ENCODE measurements around the gene RHOJ. TPM values are rescaled to one million over a fixed set of nuclear protein-coding genes. Genes with fewer than 3 reads are reported as not detected.

RHOJ gene
- total and polyA plus RNA-seq, 2 of the 8 experiments (the other 6 are each of a cell fraction or from before 2014, with no cell fraction given): 0.11 TPM; not detected in 1

DNA sequence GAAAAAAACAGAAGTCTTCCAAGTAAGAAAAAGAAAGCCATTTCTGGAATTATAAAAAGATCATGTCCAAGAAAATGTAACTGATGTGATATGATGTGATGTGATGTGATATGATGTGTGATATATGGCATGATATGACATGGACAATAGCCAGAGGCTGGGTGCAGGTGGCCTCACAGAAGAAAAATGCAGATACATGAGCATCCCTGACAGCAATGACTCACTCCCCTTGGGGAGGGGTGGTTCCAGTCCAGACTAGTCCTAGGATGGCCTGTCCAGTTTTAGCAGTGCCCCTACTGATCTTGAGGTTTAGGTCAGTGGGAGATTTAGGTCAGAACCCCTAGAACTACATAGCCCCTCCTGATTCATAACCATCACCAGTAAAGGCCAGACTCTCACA lies 3.5 kb upstream of the RHOJ start:
- Histone ChIP-seq H3K36me3 (ENCODE audit: control insufficient read depth in 2 of 4, insufficient read depth in 4 of 4, low read length in 3 of 4) (no peaks in the 10 kb centered on the region), H3K9ac (replicated peaks in 1 of 4; ENCODE audit: extremely low read depth in 1 of 4, low read depth in 3 of 4, low read length in 3 of 4) (no peak overlapping the region), H3K4me3 (ENCODE audit: extremely low read depth in 1 of 4, insufficient read depth in 2 of 4, low read depth in 3 of 4, low read length in 4 of 4) (no peak overlapping the region), H4K8ac (ENCODE audit: extremely low read depth, insufficient read depth, low read length) (no peak overlapping the region), H3K9me3 (ENCODE audit: insufficient read depth in 2 of 2, low read depth in 1 of 2, low read length in 1 of 2) (0 out of 4 replicates have a peak, but pooled peaks cover 0 to 3% of the 10 kb centered on the region in 2 experiments), H3K79me2 (ENCODE audit: control insufficient read depth in 1 of 2, insufficient read depth in 2 of 2, low read length in 2 of 2) (no peaks in the 10 kb centered on the region), H2BK12ac (ENCODE audit: low read depth, low read length) (no peak overlapping the region), H2BK120ac (replicated peaks; ENCODE audit: low read depth, low read length) (no peak overlapping the region), H3K79me1 (ENCODE audit: low read depth, low read length) (no peaks in the 10 kb centered on the region), H3K4me1 (replicated peaks in 1 of 4; ENCODE audit: control insufficient read depth in 3 of 4, insufficient read depth in 4 of 4, low read length in 3 of 4) (peaks cover 2 to 11% (median 7%) of the 10 kb centered on the region in 4 experiments; a peak in 6 of 7 replicates), H4K91ac (replicated peaks; ENCODE audit: insufficient read length, low read length) (no peak overlapping the region), H4K20me1 (replicated peaks in 1 of 2; ENCODE audit: control insufficient read depth in 1 of 2, insufficient read depth in 2 of 2, low read length in 2 of 2) (no peaks in the 10 kb centered on the region), H3K27ac (ENCODE audit: low read depth, low read length) (no peak overlapping the region), H3K18ac (ENCODE audit: extremely low read depth, low read length) (no peak overlapping the region), H3K27me3 (replicated peaks in 1 of 4; ENCODE audit: control insufficient read depth in 3 of 4, extremely low read depth in 1 of 4, insufficient read depth in 3 of 4, low read length in 3 of 4) (no peaks in the 10 kb centered on the region), H3K23me2 (ENCODE audit: low read depth, low read length) (no peaks in the 10 kb centered on the region), H3K14ac (ENCODE audit: insufficient read length) (no peak overlapping the region), H3K4ac (replicated peaks; ENCODE audit: insufficient read length, low read depth, low read length) (no peak overlapping the region), H2AFZ (ENCODE audit: low read length) (no peak overlapping the region), H4K5ac (ENCODE audit: insufficient read length, low read depth, low read length) (no peak overlapping the region), H2BK15ac (ENCODE audit: low read length) (no peak overlapping the region), H3K23ac (ENCODE audit: insufficient read length) (no peak overlapping the region), H3K56ac (replicated peaks; ENCODE audit: insufficient read length, low read depth, low read length) (no peak overlapping the region), H2BK20ac (ENCODE audit: low read length) (no peak overlapping the region), H2AK5ac (ENCODE audit: low read depth, low read length) (no peak overlapping the region), H3K4me2 (ENCODE audit: insufficient read depth in 1 of 2, low read depth in 2 of 2, low read length in 2 of 2) (no peak overlapping the region), H2BK5ac (ENCODE audit: low read depth, low read length) (no peak overlapping the region)
- FAIRE-seq: no peak
- no peak for DNase-seq (ENCODE audit: low read depth in 1 of 2, low spot score in 2 of 2)
- POLR2A ChIA-PET (ENCODE audit: partially characterized antibody): no interaction called here
- CTCF ChIA-PET (ENCODE audit: partially characterized antibody): no interaction called here
- TF ChIP-seq, protein P1, sequence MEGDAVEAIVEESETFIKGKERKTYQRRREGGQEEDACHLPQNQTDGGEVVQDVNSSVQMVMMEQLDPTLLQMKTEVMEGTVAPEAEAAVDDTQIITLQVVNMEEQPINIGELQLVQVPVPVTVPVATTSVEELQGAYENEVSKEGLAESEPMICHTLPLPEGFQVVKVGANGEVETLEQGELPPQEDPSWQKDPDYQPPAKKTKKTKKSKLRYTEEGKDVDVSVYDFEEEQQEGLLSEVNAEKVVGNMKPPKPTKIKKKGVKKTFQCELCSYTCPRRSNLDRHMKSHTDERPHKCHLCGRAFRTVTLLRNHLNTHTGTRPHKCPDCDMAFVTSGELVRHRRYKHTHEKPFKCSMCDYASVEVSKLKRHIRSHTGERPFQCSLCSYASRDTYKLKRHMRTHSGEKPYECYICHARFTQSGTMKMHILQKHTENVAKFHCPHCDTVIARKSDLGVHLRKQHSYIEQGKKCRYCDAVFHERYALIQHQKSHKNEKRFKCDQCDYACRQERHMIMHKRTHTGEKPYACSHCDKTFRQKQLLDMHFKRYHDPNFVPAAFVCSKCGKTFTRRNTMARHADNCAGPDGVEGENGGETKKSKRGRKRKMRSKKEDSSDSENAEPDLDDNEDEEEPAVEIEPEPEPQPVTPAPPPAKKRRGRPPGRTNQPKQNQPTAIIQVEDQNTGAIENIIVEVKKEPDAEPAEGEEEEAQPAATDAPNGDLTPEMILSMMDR (IDR thresholded peaks at IDR 0.05; ENCODE audit: control extremely low read depth in 1 of 3, insufficient read depth in 1 of 3, low read depth in 1 of 3, low read length in 3 of 3): no peak
- no peak for TF ChIP-seq CREB1 (IDR thresholded peaks at IDR 0.05)

All from H1 (cell line).